22Rv1 (cell line): ENCODE data around the gene KRT8.

ENCODE experiments used
- ZFX ChIP-seq: fragments of 450-650 bp; IDR thresholded peaks from 2 replicates; pipeline ENCODE4 v1.6.1; 2017; ENCODE audit warnings: antibody characterized with exemption, borderline replicate concordance
- TF ChIP-seq, protein P1 (sequence below): fragments of 450-650 bp; IDR thresholded peaks from 2 replicates; pipeline ENCODE4 v1.5.1; 2017; ENCODE audit warnings: mild to moderate bottlenecking

DNA sequence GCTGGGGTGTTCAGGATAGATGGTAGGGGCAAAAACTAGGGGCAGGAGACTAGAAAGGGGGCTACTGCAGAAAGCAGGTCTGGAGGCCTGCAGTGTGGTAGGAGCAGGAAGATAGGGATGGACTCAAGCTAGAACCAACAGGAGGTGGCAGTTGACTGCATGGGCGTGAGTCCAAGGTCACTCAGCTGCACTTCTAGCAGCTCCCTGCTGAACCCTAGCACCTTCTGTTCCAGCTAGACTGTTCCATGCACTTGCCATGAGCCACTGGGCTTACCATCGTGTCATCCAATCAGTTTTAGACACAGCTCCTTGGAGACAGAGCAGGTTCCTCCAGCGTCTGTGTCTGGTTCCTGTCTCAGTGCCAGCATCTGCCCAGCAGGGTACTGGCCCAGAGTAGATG is 11.3 kb upstream of the KRT8 start:
- TF ChIP-seq, protein P1, sequence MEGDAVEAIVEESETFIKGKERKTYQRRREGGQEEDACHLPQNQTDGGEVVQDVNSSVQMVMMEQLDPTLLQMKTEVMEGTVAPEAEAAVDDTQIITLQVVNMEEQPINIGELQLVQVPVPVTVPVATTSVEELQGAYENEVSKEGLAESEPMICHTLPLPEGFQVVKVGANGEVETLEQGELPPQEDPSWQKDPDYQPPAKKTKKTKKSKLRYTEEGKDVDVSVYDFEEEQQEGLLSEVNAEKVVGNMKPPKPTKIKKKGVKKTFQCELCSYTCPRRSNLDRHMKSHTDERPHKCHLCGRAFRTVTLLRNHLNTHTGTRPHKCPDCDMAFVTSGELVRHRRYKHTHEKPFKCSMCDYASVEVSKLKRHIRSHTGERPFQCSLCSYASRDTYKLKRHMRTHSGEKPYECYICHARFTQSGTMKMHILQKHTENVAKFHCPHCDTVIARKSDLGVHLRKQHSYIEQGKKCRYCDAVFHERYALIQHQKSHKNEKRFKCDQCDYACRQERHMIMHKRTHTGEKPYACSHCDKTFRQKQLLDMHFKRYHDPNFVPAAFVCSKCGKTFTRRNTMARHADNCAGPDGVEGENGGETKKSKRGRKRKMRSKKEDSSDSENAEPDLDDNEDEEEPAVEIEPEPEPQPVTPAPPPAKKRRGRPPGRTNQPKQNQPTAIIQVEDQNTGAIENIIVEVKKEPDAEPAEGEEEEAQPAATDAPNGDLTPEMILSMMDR, result no peak
- TF ChIP-seq ZFX, result no peak
